HG02870 (cell line): ENCODE measurements around the gene ARHGEF10L.

Source experiments
- ATAC-seq: cut with Tn5 transposase; IDR thresholded peaks from one replicate; pipeline ENCODE4 v1.9.1; 2021; ENCODE audit warnings: mild to moderate bottlenecking, moderate library complexity; ENCODE audit not compliant: unreplicated experiment

The ARHGEF10L gene

DNA sequence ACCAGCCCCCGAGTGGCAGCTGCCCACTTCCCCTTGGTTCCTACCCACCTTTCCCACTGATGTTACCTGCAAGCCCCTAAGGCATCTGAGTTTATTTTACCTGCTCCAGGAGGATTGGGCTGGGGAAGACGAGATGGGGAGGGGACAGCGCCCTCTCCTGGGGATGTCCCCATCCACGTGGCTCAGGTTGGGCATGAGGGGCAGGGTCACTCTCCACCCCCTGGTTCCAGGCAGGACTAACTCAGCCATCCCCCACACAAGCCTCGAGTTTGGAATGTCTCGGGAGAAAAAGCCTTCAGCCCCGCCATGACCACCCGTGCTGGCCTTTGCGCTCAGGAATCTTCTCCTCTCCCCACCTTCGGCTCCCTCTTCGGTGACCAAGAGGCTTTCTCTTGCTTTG, 90.0 kb downstream of the ARHGEF10L start:
- no peak for ATAC-seq

DNA sequence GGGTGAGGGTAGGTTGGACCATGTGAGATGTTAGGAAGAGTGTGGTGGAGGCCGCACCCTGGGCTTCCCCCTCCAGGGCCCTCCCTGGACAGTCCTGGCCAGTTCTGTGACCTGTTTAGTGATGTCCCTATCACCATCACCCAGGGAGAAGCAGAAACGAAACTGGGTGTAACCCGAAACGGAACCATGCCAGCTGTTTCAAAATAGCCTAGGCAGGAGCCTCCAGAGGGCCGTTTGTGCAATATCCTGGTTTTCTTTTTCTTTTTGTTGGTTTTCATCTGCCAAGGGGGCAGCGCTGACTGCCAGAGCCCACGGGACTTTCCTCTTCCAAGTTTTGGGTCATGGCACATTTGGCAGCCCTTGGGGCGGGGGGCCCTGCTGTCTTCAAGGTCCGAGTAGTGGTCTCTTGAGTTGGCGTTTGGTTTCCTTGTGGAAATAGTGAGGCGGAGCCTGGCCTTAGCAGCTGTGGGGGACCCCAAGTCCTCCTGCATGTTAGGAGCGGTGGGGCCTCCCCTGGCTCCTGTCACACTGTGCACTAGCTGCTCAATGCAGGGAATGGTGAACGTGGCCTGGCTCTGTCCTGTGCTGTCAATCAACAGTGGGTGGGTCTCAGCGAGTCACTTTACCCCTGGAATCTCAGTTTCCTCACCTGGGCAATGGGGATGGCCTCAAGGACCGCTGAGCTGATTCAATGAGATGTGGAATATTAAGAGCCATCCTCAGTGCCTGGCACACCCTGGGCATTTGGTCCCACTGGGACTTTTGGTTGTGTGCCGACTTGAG, 90.7 kb downstream of the ARHGEF10L start:
- no peak for ATAC-seq

DNA sequence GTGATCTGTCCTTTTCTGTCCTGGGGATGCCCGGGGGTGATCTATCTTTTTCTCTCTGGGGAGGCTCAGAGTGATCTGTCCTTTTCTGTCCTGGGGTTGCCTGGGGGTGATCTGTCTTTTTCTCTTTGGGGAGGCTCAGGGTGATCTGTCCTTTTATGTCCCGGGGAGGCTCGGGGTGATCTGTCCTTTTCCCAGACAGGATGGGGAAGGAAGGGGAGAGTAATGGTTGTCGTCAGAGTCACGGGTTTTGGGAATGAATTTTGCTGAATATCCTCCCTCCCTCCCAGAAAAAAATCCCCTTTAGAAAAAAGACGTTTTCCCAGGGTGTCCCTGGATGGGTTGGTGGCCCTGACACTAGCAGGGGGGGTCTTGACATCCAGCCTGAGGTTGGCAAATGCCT, 91.5 kb downstream of the ARHGEF10L start:
- ATAC-seq = no peak

DNA sequence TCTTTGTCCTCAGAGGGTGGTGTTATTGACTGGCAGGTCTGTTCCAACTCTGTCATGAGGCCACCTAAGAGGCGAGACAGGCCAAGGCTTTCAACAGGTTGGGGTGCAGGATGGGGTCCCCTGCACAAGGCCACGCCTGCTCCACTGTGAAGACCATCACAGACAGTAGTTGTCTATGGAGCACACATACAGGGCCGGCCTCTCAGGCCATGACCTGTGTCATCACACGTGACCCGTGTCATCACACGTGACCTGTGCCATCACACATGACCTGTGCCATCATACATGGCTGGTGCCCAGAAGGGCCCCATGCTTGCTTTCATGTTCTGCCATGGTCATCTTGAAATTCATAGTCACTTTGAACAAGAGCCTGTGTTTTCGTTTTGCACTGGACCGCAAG, 91.9 kb downstream of the ARHGEF10L start:
- no peak for ATAC-seq

DNA sequence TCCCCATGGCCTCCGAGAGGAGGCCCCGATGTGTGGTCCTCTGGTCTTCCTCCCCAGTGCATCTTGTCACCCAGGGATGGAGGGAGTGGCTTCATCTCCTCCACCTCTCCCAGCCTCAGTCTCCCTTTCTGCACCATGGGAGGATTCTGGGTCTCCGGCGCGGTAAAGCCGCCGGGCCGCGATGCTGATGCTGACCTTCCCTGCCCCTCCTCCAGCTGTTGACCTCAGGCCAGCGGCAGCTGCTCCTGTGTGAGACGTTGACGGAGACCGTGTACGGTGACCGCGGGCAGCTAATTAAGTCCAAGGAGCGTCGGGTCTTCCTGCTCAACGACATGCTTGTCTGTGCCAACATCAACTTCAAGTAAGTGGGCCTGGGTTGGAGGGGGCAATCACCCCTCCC, 92.6 kb downstream of the ARHGEF10L start:
- no peak for ATAC-seq

DNA sequence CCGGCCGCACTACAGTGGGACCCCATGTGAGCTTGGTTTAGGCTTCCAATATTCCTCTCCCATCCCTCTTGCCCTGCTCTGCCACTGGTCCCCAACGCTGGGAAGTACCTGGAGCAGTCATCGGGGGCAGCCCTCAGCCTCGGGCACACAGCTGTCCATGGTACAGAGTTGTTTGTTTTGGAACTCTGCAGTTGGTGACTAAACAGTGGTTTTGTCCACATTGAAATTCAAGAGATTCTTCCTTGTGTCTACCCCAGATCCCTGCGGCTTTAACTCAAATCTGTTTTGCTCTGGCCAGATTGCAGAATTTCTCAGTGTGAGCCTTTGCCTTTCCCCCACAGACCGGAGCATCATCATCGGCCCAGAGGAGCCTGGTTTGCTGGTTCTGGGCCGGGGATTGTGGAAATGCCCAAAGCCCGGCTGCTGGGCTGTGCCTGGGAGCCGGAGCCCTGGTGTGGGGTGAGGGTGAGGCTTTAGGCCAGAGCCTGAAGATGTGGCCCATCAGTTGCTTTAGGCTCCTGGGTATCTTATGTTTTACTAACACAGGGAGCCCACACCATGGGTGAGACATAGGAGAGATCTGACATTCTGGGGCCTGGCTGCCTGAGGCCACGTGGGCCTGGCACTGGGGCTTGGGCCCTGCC, 93.2 kb downstream of the ARHGEF10L start:
- no peak for ATAC-seq

DNA sequence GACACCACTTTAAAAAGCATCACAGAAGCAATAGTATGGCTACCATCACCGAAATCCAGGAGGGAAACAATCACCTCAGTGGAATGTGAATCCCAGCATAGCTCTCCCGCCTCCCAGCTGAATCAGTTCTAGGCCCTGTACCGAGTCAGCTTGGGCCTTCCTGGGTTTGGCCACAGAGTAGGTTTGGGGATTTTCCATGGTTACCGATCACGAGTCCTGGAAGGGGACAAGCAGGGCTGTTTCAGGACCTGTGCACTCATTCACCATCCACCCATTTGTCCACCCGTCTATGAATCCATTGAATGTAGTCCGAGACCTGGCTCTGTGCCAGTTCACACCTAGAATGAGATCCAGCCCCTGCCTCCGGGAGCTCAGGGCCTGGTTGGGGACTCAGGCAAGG, 94.2 kb downstream of the ARHGEF10L start:
- no peak for ATAC-seq

DNA sequence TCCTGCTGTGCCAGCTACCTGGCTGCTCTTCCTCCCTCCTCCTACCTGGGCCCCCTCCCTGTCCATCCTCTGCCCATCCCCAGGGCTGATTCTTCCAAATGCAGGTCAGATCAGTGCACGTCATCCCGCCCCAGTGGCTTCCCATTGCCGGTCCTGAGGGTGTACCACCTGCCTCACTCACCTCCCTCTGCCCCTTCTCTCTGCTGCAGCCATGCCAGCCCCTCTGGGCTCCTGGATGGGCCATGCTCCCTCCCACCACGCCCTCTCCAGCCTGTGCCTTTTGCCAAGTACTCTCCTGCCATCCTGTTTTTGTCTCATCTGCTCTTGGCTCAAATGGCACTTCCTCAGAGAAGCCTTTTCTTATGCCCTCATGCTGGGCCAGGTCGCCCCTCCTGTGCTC, 95.8 kb downstream of the ARHGEF10L start:
- ATAC-seq = no peak

DNA sequence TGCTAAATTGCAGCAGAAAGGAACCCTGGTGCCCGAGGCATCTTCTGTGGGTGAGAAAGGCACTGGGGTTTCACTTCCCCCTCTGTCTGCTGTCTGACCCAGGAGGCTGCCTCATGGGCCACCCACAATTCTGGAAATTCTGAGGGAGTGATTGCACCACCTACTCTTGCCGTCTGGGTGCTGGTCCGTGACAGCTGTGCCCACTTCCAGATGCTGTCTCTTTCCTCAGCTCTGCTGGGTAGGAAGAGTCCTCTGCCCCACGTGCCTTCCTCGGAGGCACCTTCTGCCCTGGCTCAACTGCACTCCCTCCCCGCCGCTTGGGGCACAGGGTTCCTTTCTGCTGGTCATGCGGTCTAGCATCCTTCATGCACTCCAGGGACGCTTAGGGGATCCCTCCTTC, 96.3 kb downstream of the ARHGEF10L start:
- ATAC-seq = no peak

DNA sequence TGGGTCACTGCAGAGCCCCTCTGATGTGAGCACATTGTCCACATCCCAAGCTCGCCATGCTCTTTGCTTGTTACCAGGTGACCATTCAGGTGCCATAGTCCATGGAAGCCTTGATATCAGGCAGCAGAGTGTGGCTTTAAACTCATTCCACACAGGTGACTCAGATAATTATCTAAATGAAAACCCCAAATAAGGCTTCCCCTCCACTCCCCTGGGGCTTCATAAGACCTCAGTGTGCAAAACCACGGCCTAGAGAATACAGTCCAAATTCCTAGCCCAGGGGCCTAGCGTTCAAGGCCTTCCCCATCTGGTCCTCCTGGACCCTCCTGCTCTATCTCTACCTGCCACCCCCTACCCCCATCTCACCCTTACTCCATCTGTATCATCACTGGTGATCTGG, 97.1 kb downstream of the ARHGEF10L start:
- no peak for ATAC-seq

DNA sequence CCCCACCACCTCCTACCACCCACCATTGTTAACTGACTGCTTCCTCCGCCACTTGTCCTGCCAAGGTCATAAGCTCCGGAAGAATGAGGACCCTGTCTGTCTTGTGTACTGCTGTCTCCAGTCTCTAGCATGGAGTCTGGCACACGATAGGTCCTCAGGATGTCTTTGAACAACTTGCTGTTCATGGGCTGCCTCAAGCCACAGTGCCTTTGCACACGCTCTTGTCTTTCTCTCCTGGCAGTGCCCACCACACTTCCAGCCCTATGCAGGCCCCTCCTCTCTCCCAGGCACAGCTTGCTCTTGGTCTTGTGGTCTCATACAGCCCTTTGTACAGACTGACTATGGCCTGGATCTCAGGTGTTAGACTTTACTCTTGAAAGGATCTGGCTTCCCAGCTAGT, 97.6 kb downstream of the ARHGEF10L start:
- no peak for ATAC-seq

DNA sequence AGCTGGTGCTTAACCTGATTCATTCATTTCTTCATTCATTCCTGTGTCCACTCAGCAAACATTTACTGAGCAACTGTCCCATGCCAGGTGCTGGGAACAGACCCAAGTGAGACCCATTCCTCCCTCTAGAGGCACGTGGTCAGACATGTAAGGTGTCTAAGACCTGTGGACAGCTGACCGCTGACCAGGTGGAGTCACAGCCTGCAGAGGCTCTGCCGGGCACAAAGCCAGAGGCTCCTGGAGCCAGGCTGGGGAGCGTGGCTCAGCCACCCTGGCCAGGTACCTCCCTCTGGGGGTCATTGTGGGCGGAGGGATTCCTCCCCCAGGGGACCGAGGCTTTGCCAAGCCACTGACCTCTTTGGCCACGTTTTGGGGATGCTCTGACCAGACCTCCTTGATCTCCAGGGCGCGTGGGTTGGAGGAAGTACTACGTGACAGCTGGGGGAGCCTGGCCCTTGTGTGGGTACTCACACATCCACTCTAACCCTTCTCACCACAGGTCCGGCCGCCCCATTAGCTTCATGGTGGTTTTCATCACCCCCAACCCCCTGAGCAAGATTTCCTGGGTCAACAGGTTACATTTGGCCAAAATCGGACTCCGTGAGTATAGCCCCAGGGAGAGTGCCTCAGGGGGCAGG, 100.3 kb downstream of the ARHGEF10L start:
- no peak for ATAC-seq

DNA sequence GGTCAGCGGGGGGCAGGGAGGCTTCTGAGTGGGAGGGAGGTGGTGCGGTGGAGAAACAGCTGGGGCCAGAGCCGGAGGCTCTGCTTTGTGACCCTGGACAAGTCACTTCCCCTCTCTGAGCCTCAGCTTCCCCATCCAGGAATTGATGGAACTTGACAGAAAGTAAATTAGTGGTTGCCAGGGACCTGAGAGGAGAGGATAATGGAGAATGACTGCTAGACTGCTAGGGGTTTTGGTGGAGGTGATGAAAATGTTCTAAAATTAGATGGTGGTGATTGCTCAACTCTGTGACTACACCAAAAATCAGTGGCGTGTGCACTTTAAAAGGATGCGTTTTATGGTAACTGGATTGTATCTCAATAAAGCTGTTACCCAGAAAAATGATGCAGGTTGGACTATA, 100.9 kb downstream of the ARHGEF10L start:
- no peak for ATAC-seq

DNA sequence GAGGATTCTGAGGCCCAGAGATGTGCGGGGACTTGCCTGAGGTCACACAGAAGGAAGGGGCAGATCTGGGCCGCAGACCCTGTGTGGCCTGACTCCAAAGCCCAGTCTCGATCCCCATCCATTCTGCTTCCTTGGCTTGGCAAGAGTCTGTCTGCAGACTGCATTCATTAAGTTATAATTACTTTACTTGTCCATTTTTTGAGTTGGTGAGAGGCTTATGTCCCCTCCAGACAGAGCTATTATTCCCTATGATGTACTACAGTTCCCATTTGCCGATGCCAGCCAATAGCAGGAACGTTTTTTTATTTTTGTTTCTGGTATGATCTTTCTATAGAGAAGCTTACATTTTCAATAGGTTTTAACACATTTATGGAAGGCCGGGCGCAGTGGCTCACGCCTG, 101.5 kb downstream of the ARHGEF10L start:
- no peak for ATAC-seq

DNA sequence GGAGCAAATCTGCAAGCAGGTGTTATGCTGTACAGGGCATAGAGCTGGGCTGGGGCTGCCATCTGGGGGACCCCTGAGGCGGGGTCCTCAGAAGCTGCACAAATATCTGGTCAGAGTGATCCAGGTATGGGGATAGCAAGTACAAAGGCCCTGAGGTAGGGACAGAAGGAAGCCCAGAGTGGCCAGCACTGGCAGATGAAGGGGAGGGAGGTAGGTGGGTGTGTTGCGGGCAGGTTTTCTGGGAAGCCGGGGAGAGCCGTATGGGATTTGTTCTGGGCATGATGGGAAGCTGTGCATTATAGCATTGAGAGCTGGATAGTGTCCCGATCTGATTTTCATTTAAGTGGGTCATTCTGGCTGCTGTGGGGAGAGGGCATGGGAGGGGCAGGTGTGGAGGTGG, 102.7 kb downstream of the ARHGEF10L start:
- no peak for ATAC-seq

DNA sequence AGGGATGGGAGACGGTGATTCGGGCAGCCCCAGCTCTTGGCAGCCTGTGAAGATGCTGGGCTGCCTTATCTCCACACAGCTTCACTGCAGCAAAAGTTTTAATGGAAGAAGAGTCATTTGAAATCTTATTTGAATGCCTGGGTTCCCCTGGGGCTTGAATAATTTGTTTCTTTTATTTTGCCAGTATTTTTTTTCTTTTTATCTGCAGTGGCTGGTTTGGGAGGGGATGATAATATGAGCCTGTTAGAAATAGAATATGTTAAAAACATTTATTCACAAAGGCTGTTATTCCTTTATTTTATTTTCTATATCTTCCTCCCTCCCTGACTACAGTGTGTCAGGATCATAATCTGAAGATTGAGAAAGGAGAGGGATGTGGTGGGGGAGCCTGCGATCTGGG, 103.4 kb downstream of the ARHGEF10L start:
- ATAC-seq = no peak

DNA sequence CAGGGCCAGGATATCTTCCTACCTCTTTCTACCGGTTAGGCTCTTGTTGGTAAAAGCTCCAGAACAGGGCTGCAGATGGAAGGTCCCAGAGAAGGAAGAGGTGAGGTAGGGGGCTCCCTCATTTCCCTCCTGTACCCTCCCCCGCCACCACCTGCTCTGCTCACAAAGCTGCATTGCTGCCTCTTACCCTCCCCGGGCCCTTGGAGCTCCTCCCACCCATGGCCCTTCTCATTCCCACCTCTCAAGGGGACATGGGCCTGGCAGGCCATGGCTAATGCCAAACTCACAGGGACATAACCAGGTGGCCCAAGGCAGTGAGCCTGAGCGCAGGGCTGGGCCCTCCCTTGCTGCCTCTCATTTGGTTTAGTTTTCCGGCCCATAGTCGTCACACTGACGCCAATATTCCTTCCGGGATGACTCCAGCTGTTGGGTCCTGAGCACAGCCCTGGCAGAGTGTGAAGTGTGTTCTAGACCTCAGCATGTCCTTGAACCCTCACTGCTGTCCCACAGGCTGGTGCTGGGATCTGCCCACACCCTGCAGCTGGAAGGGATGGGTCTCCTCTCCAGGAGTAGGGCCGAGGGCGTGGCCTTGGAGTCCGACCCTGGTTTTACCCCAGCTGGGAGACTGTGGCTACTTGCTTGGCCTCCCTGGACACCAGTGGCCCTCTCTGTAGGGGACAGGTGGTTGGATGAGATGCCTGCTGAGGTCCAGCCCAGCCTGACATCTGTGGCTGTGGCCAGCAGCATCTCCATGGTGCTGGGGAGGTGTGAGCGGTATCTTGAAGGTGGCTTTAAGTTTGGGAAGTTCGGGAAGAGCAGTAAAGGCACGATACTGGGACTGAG, 104.6 kb downstream of the ARHGEF10L start:
- ATAC-seq = no peak

DNA sequence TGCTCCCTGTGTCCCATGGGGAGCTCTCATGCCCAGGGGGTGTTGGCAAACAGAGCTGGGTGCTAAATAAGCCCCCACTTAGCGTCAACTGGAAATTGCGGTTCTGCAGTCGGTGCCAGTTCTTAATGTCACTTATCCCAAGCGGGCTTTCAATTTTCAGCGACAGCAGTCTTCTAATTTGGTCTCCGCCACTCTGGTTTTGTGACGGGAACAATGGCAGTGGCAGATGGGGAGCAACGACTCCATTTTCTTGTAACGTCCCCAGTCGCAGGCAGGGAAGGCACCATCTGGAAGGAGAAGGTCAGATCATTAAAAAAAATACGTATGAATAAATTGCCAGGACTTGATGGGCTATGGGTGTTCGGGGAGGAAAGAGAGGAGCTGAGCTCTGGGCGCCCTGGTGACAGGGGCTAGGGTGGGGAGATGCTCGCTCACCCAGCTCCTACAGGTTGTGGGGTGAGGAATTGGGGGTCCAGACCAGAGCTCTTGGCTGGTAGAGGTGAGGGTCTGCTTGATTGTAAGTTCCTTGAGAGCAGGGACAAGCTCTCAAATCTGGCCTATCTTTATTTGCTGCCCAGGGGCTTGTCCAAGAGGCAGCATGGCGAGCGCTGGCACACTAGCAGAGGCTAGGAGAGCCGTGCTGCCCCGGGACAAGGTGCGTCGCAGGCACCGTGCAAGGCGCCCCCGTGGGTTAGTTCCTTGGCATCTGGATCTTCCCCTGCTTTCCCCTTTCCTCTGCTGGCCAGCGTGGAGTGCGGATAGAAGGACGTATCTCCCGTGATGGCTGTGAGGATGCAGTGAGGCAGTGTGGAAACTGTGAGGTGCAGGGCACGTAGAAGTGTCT, 105.8 kb downstream of the ARHGEF10L start:
- no peak for ATAC-seq

DNA sequence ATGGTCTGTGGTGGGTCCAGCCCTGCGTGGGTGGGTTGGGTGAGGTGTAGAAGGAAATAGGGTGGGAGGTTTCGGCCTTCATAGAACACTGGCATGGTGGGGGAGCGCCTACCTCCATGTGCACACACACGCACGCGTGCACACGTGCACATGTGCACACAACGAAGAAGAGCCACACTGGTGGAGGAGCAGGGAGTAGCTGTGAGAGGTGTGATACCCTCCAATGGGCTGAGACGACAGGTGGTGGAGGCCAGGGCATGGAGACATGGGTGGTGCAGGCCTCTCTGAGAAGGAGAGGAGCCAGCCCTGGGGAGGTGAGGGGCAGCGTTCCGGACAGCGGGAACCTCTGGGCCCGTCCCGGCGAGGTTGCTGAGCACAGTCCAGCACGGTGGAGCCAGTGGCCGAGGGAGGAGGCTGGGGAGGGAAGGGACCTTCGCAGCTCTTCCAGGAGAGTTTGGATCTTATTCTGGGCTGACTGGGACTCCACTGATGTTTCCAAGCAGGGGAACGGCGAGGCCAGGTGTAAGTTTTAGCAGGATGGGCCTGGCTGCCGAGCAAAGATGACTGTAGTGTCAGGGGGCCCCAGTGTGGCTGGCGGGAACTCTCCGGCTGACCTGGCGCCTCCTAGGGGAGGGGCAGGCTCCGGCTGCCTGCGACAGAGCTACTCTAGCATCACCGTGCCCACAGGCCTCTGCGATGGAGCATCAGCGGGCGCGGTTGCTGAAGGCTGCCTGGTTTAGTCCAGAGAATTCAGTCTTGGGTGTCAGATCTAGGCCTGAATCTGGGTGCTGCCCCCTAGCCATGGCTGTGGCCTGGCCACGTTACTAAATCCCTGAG, 107.2 kb downstream of the ARHGEF10L start:
- no peak for ATAC-seq
